GM12878 (cell line): ENCODE data around the gene FKBP6. TPM values are rescaled to one million over a fixed set of nuclear protein-coding genes. Genes with fewer than 3 reads are reported as not detected.
"Not testable (repeated sequence)": the region's sequence is repeated elsewhere in the genome, so short reads cannot be mapped to it uniquely, and the experiment has no call there.

Source experiments
- ATAC-seq: fragments of 200-7000 bp; cut with Tn5 transposase; 3 replicates; pipeline ENCODE4 v1.9.1; 2020; ENCODE audit warnings: mild to moderate bottlenecking, moderate library complexity
- BruUV-seq: library from RNA; stranded (reverse); fragments of 400-500 nt; replicated peaks from 2 replicates; lab custom pipeline; 2021; lab: Mats Ljungman, UMichigan
- CTCF ChIA-PET: fragments of 300-600 bp; sonication (Branson Sonifier 250); formaldehyde crosslinking; extraction: SDS; loops from one replicate; lab custom pipeline; 2021; ENCODE audit warnings: inconsistent platforms; lab: Yijun Ruan, JAX
- POLR2A ChIA-PET: fragments of 350-600 bp; formaldehyde crosslinking; extraction: SDS; loops from one replicate; lab custom pipeline; 2021; ENCODE audit warnings: inconsistent platforms; lab: Charles Lee
- RAD21 ChIA-PET: fragments of 300-600 bp; sonication (Branson Sonifier 250); formaldehyde crosslinking; loops from one replicate; lab custom pipeline; 2023; ENCODE audit warnings: antibody characterized with exemption; ENCODE audit not compliant: unreplicated experiment; lab: Charles Lee
- SMC1A ChIA-PET: fragments of 300-600 bp; sonication (Branson Sonifier 250); formaldehyde crosslinking; loops from one replicate; lab custom pipeline; 2023; ENCODE audit not compliant: unreplicated experiment, uncharacterized antibody; lab: Charles Lee
- DNase-seq: peaks from one replicate; pipeline ENCODE4 v3.0.0-alpha.2; 2011; ENCODE audit warnings: low read depth, low spot score
- FAIRE-seq: peaks from 3 replicates; lab custom pipeline; 2011; peaks lifted over from hg19 to GRCh38; lab: Jason Lieb, UNC
- H2AFZ ChIP-seq: 2 replicates; pipeline ENCODE4 v1.6.0; 2011; ENCODE audit warnings: low read depth, low read length, control low read depth; ENCODE audit not compliant: control insufficient read depth
- H3K27ac ChIP-seq: 2 replicates; pipeline ENCODE4 v1.5.1; 2011; ENCODE audit warnings: control low read depth; ENCODE audit not compliant: control insufficient read depth, insufficient read depth
- H3K27me3 ChIP-seq, 2 experiments: replicated peaks in 1 of 2; 2 replicates each; pipeline versions ENCODE4 v1.6.0 to v1.6.1; 2011; ENCODE audit warnings: low read length in 1 of 2; ENCODE audit not compliant: control insufficient read depth in 2 of 2, insufficient read depth in 2 of 2
- H3K36me3 ChIP-seq, 2 experiments: 2 replicates each; pipeline ENCODE4 v1.5.1; 2011; ENCODE audit warnings: low read length in 1 of 2; ENCODE audit not compliant: control insufficient read depth in 2 of 2, insufficient read depth in 2 of 2
- H3K4me1 ChIP-seq: 2 replicates; pipeline ENCODE4 v1.6.1; 2011; ENCODE audit warnings: mild to moderate bottlenecking, low read length, moderate library complexity, mixed read lengths; ENCODE audit not compliant: control insufficient read depth, insufficient read depth
- H3K4me2 ChIP-seq: 2 replicates; pipeline ENCODE4 v1.6.0; 2011; ENCODE audit warnings: control low read depth; ENCODE audit not compliant: control insufficient read depth, insufficient read depth
- H3K4me3 ChIP-seq: fragments of 200-600 bp; sonication (generic); 2 replicates; pipeline ENCODE4 v1.5.1; 2016
- H3K79me2 ChIP-seq: 2 replicates; pipeline ENCODE4 v1.6.0; 2011; ENCODE audit warnings: low read length; ENCODE audit not compliant: control insufficient read depth, insufficient read depth
- H3K9ac ChIP-seq: 2 replicates; pipeline ENCODE4 v1.8.0; 2011; ENCODE audit warnings: low read length, control low read depth, mixed read lengths; ENCODE audit not compliant: control insufficient read depth, insufficient read depth
- H3K9me3 ChIP-seq: replicated peaks from 3 replicates; pipeline ENCODE4 v1.5.1; 2011; ENCODE audit warnings: mild to moderate bottlenecking, low read length; ENCODE audit not compliant: control insufficient read depth, insufficient read depth
- H4K20me1 ChIP-seq: 2 replicates; pipeline ENCODE4 v1.6.0; 2011; ENCODE audit not compliant: control insufficient read depth, insufficient read depth
- WGBS: methylation state at CpG from one replicate; pipeline ENCODE4 v1.1.6; 2016; ENCODE audit warnings: low lambda C conversion rate; ENCODE audit not compliant: insufficient replicate concordance, insufficient coverage; ENCODE audit errors: missing lambda C conversion rate; 5-methylcytosine and 5-hydroxymethylcytosine counted together
- in situ Hi-C: fragments of 300-500 bp; cut with MboI; formaldehyde crosslinking; loops from 9 replicates; pipeline ENCODE4 v1.14.3; 2018; ENCODE audit warnings: mixed read lengths
- intact Hi-C: fragments of 100-400 bp; cut with micrococcal nuclease; formaldehyde crosslinking; loops from one replicate; pipeline ENCODE4 v1.14.2; 2022; ENCODE audit not compliant: unreplicated experiment
- polyA plus RNA-seq, 11 experiments: library from polyadenylated mRNA; depleted of rRNA in 4 of 11; unstranded in 6 of 11; stranded (reverse) in 5 of 11; fragments of >200 nt; fragmentation: Nextera tagmentation in 4 of 11; fragmentation: Illumina TruSeq in 1 of 11; extraction: Ambion mirVana in 4 of 11; extraction: Trizol in 1 of 11; gene quantifications; 1 replicate in 1 of 11; 2 replicates in 10 of 11; pipeline versions ENCODE4 v1.2.1 to v1.2.3, GENCODE V29; 2011 to 2016; ENCODE audit warnings: inconsistent platforms in 2 of 11, missing spikeins in 2 of 11, low read depth in 1 of 11
- total RNA-seq, 4 experiments: library from RNA; depleted of rRNA in 3 of 4; stranded (reverse); fragments of >200 nt in 3 of 4; fragmentation: Illumina TruSeq in 1 of 4; extraction: Trizol in 1 of 4; gene quantifications; 2 replicates each; pipeline versions ENCODE4 v1.2.1 to v1.2.3, GENCODE V29; 2013 to 2021

Gene FKBP6
- total and polyA plus RNA-seq, 10 of the 15 experiments (the other 5 are each of a cell fraction or from before 2014, with no cell fraction given) = not detected

DNA sequence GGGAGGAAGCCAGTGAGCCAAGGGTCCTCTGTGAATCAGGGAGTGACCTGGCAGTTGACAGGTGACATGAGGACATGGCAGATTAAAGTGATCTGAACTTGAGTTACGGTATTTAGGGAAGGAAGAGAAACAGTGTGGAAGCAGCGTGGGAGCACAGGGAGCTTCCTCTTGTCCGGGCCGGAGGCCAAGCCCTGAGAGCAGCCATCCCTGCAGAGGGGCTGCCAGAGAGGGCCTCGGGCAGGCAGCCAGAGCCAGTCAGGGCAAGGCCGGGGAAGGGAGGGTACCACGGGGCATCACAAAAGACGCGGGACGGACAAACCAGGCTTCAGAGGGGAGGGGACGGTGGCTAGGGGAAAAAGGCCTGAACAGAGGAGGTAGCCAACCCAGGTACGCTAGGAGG lies 28.1 kb upstream of the FKBP6 start:
- H2AFZ ChIP-seq, in situ Hi-C loops, FAIRE-seq, H3K27ac ChIP-seq, H3K9me3 ChIP-seq, CTCF ChIA-PET, H3K4me1 ChIP-seq, H3K4me2 ChIP-seq, H3K27me3 ChIP-seq, POLR2A ChIA-PET, DNase-seq, ATAC-seq, SMC1A ChIA-PET, BruUV-seq, H3K9ac ChIP-seq, intact Hi-C loops, H4K20me1 ChIP-seq, RAD21 ChIA-PET, H3K4me3 ChIP-seq, H3K36me3 ChIP-seq, H3K79me2 ChIP-seq: not testable (repeated sequence)
- whole genome bisulfite sequencing = 37% methylated on average over 6 of the region's 12 CpGs

DNA sequence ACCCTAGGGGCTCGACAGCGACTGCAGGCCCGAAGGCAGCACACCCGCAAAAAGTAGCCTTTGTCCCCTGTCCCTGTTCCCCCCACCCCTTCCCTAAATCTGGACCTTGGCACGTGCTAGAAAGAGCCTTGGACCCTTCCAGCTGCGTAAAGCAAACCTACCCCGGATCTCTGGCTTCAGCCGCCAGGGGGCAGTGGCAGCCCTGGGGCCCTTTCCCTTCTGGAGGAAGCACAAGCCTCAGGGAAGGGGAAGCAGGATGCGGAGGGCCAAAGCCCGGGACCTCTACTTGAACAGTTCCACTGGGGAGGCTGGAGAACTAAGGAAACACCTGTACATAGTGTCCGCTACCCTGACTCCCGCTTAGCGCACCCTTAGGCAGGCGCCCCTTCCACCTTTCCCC lies 26.9 kb upstream of the FKBP6 start:
- POLR2A ChIA-PET, DNase-seq, H3K9me3 ChIP-seq, SMC1A ChIA-PET, H3K79me2 ChIP-seq, FAIRE-seq, H2AFZ ChIP-seq, intact Hi-C loops, in situ Hi-C loops, H3K4me1 ChIP-seq, H3K27ac ChIP-seq, ATAC-seq, H3K4me2 ChIP-seq, H3K9ac ChIP-seq, BruUV-seq, RAD21 ChIA-PET, H3K4me3 ChIP-seq, CTCF ChIA-PET, H3K27me3 ChIP-seq, H4K20me1 ChIP-seq, H3K36me3 ChIP-seq: not testable (repeated sequence)
- WGBS = 97% methylated on average over 9 of the region's 14 CpGs

DNA sequence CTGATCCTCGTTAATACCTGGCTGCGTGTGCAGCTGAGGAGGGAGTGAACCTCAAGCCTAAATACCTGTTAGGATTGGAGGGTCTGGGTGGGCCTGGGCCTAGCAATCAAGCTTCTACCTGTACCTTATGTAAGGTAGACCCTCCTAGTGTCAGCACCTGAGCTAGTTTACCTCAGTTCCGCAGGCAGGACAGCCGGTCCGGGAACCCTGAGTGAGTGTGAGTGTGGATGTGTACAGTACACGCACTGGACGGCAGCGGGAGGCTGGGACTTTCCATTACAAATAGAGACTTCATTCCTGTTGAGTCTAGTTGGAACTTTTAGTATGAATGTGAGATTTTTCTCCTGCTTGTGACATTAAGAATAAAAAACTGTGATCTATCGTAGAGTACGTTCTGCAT lies 25.1 kb upstream of the FKBP6 start:
- H3K9ac ChIP-seq, H3K4me2 ChIP-seq, H2AFZ ChIP-seq, POLR2A ChIA-PET, H3K4me1 ChIP-seq, CTCF ChIA-PET, H3K9me3 ChIP-seq, H4K20me1 ChIP-seq, in situ Hi-C loops, H3K79me2 ChIP-seq, H3K27me3 ChIP-seq, H3K4me3 ChIP-seq, H3K27ac ChIP-seq, H3K36me3 ChIP-seq, SMC1A ChIA-PET, DNase-seq, BruUV-seq, RAD21 ChIA-PET, intact Hi-C loops, ATAC-seq, FAIRE-seq: not testable (repeated sequence)
- over 99% methylated on average over 10 of the region's 10 CpGs for WGBS
